Brain pericyte (primary cell): ENCODE results near the gene TCERG1.
"Not testable (repeated sequence)": the region's sequence is repeated elsewhere in the genome, so short reads cannot be mapped to it uniquely, and the experiment has no call there.

Experiments
- DNase-seq: peaks from one replicate; pipeline ENCODE4 v3.0.0-alpha.2; 2012; ENCODE audit warnings: low read depth, low spot score

TCERG1 gene

GRCh38 chr5:146520731-146521130 lies 73.6 kb downstream of the TCERG1 start:
- no peak for DNase-seq

DNA sequence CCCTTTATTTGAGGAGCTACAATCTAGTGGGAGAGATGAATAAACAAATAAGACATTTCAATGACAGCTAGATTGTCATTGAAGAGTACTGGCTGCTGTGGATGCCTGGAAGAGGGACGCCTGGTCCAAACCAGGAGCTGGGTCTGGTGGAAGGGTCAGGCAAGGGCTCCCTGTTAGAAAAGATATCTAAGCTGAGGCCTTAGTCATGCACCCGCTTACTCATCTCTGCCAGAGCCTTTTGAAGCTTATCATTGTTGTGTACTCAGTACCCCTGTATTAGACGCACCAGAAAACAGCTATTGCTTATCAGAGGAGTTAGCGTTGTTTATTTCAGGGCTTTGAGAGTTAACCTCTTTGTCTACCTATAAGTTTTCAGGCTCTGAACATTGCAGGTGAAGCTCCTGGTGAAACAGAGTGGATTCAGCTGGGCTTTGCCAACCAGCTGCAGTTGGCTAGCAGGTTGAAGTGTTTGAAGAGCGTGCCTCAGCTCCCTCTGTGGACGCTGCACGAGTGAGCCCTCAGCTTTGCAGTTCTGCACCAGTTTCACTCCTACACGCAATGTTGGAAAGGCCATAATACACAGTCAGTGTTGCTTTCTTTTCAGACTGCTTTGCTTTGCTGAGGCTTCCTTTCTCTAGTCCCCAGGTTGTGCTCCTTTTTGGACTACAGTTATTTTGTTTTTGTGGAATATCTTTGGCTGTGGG lies 74.4 kb downstream of the TCERG1 start:
- DNase-seq = no peak

DNA sequence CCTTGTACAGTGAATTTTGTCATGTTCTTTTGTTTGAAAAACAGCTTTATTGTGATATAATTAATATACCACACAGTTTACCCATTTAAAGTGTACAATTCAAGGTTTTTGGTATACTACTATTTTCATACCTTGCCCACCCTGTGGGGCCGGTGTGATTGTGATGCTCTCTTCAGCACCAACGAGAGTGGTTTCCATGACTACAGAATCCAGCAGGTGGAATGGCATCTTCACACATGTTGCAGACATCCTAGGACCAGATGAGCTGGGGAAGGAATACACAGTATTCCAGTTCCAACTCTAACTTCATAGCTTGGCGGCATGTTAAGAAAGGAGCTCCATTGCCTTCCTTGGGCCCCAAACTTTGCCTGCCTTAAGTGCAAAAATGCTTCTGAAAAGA lies 76.6 kb downstream of the TCERG1 start:
- no peak for DNase-seq

- no peak for DNase-seq
Measured at GRCh38 chr5:146527785-146528184, 80.7 kb downstream of the TCERG1 start.

DNA sequence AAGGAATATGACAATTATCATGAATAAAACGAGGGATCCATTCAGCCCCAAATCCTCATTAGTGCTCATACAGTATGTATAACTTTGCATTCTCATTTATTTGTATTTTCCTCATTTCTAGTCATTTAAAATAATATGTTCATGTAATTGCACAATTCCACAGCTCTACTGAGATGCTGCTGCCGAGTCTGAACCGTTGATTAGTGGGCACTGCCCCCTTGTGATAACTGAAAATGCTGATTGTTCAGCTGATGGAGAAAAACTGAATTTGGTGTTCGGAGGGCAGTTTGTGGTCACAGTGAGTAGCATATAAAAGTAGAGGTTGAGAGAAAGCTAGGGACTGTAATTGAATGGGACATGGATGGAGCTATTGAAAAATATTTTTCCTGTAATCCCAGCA lies 81.1 kb downstream of the TCERG1 start:
- DNase-seq = no peak

- no peak for DNase-seq
Measured at GRCh38 chr5:146529984-146530383, 82.9 kb downstream of the TCERG1 start.

- DNase-seq = no peak
Measured at GRCh38 chr5:146533260-146533857, 86.2 kb downstream of the TCERG1 start.

DNA sequence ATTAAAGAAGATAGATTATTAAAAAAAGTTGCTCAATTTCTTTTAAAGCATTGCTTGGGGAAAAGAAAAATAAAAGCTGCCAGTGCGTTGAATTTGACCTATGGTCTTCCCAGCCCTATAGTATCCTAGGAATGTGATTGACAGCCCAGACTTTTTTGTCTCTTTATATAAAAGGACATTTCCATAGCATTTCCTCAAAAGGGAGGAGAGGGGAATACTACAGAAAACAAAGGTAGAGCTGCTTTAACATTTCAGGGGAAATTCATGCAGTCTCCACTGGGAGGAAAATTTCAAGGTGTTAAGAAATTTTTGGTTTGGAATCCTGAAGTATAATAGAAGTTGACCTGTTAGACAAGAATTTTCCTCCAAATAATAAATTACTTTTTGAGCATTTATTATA lies 86.7 kb downstream of the TCERG1 start:
- DNase-seq = no peak

DNA sequence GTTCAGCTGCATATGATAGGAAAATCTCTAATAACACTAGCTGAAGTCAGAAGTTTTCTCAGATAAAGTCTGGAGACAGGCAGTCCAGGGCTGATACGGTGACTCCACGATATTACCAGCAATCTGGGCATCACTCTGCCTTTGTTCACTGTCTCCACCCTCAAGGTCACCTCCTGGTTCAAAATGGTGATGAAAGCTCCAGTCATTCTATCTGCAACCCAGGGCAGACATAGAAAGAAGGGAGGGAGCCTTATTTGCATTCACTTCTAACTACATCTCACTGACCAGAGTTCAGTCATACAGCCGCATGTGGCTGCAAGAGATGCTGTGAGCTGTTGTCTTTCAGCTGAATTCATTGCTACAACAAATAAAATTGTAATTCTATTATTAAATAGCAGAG lies 91.3 kb downstream of the TCERG1 start:
- no peak for DNase-seq

GRCh38 chr5:146539973-146540372 lies 92.8 kb downstream of the TCERG1 start:
- no peak for DNase-seq

GRCh38 chr5:146540414-146540813 lies 93.3 kb downstream of the TCERG1 start:
- DNase-seq = no peak

- no peak for DNase-seq
Measured at GRCh38 chr5:146541958-146542849, 95.1 kb downstream of the TCERG1 start.

DNA sequence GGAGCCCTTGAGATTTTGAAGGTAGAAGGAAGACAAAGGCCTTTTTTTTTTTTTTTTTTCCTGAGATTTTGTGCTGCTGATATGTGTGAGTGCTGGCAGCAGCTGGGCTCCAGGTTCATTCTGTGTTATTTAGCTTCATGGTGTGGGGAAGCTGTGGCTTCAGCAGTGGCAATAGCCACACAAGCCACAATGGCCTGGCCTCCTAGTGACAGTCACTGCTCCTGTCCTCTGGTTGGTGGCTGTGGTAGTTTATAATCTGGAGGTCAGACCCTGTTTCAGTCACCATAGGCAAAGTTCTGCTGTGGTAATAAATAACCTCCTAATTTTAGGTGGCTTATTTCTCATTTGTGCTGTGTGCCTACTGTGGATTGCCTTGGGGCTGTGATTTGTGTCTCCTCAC lies 97.1 kb downstream of the TCERG1 start:
- DNase-seq = no peak

GRCh38 chr5:146548781-146549449 lies 101.8 kb downstream of the TCERG1 start:
- DNase-seq = no peak

GRCh38 chr5:146549615-146550014 lies 102.5 kb downstream of the TCERG1 start:
- no peak for DNase-seq

DNA sequence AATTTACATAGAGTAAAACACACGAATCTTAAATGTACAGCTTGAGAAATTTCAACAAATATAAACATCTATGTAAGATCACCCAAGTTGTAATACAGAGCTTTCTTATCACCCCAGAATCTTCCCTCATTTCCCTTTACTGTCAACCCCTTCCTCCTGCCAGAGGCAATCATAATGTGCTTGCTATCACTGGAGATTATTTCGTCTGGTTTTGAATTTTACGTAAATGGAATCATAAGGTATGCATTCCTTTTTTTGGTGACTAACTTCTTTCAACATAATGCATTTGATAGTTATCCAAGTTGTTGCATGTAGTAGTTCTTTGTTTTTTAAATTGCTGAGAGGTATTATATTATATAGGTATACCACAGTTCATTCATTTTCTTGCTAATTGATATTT lies 106.3 kb downstream of the TCERG1 start:
- no peak for DNase-seq

GRCh38 chr5:146556884-146557283 lies 109.8 kb downstream of the TCERG1 start:
- not testable (repeated sequence) for DNase-seq

GRCh38 chr5:146560205-146560812 lies 113.2 kb downstream of the TCERG1 start:
- no peak for DNase-seq
